ENCODE measurements around the gene HPSE2.
"Not testable (repeated sequence)": the region's sequence is repeated elsewhere in the genome, so short reads cannot be mapped to it uniquely, and the experiment has no call there.

The HPSE2 gene

DNA sequence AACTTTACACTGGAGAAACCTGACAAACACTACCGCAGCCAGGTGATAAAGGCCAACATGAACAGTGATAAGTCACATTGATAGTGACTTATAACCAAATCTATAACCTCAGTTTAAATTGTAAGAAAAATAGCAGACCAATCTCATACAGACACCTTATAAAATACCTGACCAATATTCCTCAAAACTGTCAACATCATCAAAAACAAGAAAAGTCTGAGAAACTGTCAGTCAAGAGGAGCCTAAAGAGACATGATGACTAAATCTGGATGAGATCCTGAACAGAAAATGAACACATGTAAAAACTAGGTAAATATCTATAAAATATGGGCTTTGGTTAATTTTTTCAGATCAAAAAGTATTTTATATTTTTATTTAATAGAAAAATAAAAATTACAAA, 233.3 kb downstream of the HPSE2 start:
- DNase-seq: no peak

DNA sequence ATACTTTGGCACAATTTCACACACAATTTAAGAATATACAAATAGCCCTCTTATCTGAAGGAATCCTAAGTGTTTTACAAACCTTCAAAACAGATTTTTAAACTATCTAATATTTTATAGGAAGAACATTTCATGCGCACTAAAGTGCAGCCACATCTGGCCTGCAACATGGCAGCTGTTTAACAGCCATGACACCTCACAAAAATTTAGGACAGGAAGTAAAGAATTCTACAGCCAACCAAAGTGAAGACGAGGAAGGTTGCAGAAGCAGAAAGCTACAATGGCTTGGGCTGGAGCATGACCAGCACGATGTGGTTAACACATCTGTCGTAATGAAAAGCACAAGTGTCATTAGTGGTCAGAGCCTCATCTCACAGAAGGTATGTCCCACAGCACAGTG, 238.1 kb downstream of the HPSE2 start:
- no peak for DNase-seq

DNA sequence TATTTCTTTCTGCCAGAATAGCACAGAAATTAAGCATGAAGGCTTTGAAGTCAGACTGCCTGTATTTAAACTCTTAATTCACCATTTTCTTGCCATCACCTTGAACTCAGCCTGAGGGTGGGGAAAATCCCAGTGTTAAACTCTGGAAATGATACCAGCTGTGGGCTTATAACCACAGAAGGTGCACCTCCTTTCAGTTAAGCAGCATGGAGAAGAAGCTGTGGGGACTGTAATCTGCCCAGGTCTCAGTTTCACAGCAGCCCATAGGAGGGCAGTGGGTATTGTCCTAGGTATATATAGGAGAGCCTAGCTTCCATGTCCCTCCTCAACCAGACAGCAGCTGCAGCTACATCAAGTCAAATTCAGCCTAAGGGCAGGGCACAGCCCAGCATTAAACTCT, 241.6 kb downstream of the HPSE2 start:
- DNase-seq: no peak

DNA sequence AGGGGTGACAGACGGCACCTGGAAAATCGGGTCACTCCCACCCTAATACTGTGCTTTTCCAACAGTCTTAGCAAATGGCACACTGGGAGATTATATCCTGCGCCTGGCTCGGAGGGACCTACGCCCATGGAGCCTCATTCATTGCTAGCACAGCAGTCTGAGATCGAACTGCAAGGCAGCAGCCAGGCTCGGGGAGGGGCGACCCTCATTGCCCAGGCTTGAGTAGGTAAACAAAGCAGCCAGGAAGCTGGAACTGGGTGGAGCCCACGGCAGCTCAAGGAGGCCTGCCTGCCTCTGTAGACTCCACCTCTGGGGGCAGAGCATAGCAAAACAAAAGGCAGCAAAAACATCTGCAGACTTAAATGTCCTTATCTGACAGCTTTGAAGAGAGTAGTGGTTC, 251.9 kb downstream of the HPSE2 start:
- not testable (repeated sequence) for DNase-seq

DNA sequence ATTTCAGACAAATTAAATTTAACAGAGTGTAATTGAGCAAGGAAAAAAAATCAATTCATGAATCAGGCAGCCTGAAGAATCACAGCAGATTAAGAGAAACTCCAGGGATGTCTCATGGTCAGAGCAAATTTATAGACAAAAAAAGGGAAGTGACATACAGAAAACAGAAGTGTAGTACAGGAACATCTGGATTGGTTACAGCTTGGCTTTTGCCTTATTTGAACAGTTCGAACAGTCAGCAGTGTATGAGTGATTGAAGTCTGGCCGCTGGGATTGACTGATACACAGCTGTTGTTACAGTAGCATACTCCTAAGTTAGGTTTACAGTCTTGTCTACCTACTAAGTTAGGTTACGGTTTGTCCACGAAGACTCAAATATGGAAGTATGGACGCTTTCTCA, 255.3 kb downstream of the HPSE2 start:
- DNase-seq: no peak

DNA sequence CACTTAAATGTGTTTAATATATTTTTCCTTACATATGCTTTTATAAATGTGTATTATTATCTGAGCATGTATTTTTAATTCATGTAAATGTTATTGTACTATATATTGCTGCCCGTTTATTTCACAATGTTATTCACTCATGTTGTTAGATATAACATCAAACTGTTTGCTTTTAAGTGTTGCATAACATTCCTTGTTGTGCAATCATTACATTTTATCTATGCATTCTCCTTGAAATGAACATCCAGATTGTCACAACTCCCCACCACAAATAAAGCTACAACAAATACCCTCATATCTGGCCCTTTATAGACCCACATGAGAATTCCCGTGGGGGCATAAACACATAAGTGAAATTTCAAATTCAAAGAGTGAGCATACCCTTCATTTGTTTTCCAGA, 264.2 kb downstream of the HPSE2 start:
- DNase-seq: no peak

DNA sequence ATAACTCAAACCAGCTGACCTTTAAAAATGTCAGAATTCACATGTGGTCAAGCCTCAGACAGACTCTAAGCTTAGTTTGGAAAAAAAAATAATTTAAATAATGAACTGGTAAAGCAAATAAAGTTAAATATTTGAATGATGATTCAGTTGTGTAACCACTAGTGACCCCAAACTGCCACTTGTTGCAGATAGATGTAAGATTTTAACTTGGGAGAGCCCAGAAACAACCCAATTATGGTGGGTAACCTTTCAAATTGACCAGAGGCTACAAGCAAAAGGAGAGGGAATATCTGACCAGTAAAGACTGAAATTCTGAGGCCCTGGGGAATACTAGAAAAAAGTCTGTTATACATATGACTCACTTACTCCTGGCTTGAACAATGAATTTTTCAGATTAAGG, 268.1 kb downstream of the HPSE2 start:
- DNase-seq: no peak

DNA sequence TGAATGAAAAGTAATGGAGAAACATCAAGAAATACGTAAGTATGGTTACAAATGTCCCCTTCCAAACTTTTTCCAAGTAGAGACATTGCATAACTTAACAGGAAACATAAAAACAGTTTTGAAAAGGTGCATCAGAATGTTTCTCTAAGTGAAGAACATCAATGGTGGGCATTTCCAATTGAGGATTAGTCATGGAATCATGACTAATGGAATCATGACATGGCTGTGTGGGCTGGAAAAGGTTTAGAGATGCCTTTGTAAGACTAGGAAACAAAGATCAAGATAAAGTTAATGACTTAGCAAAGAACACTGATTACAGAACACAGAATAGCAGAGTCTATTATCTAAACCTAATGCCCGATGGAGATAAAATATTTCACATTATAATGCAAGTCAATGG, 272.0 kb downstream of the HPSE2 start:
- DNase-seq: no peak

DNA sequence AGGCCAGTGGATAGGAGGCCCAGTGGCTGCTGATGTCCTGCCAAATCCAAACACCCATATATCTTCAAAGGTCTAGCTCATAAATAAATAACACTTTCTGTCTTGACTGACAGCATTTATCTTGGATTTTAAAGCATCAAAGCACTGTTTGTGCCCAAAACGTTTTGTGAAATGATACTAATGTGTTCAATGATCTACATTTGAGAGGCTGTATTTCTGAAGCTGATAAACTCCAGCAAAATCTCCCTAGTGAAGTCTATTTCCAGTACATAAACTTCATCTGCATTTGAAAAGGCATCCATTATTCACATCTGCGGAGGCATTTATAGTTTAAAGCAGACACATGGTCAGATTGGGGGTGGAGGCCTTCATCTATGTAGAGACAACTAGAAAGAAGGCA, 276.3 kb downstream of the HPSE2 start:
- DNase-seq: no peak

DNA sequence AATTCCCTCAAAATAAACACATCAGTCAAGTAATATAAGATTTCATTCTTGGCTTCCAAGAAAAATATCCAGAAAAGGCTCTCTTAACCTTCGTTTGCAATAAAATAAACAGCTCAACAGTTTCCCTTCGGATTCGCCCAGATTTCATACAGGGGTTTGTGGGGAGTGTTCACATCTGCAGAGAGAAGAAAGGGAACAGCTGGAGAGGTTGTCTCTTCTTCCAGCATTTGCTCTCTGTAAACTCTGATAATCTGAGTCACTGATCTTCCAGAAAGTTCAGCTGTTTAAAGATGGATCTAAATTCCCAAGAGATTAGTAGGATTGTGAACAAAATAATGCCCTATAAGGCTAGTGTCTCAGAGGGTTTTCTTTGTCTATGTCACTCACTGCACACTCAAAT, 277.9 kb downstream of the HPSE2 start:
- DNase-seq: no peak

DNA sequence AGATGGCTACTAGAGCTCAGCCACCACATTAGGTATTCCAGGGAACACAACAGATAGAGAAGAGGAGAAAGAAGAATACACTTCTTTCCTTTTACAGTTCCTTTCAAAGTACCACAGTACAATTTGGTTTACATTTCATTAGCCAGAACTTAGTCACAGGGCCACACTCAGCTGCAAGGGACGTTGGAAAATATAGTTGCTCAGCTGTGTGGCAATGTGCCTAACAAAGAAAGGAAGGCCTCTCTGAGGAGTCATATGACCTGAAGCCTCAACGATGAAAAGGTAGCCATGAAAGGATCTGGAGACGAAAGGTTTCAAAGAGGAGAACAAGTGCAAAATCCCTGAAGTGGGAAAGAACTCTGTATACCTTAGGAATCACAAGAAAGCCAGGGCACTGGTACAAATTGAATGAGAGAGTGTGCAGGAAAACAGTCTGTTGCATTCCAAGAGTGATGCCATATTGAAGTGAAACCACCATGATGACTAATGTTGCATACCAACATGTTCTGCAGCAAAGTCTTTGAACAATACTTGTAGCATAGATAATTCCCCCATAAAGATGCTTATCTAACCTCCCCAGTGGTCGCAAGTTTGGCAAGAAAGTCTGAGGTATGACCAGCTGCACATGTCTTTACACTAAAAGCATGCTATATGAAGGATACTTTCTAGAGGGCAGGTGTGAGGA, 278.9 kb downstream of the HPSE2 start:
- DNase-seq: no peak

DNA sequence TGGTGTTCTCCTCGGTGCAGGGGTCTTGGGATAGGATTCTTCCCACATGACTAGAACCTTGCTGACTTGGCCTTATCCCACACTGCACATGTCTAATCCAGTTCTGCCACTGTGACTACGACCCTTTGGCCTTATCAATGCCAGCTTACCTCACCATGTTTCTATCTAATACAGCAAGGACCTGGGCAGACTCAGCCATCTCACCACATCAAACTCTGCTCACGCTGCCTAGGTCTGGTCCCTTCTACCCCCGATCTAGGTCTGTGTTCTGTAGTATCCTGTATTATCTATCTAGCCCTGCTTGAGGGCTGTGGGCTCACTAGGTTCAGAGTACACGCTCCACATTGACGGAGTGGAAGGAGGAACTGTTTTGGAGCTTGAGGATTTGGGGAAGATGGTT, 282.4 kb downstream of the HPSE2 start:
- DNase-seq: no peak

DNA sequence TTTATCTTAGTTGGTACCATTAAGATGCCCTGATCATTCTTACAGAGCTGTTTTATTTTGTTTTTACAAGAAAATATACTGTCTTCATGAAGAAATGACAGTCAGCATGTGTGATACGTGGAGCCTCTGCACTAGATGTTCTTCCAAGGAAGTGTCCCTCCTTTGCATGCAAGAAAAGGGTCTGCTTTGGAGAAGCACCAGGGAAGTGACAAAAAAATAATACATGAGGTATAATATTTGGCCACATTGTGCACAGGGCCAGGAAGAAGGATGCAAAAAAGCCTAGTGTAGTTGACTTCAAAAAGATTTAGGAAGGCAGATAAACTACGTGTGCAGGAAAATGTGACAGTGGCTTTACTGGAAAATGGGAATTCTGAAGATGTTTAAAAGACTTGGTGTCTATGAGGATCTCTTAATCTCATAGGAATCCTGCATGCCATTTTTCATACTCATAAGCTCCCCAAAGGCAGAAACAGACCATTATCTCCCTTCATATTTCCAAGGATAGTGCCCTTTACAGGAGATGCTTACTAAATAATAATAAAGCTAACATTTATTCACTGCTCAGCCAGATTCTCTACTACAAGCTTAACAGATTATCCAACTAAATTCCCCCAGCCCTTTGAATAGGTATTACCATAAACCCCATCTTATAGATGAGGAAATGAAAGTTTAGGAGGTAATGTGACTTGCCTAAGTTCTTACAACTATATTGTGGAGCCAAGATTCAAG, 284.2 kb downstream of the HPSE2 start:
- DNase-seq: no peak

DNA sequence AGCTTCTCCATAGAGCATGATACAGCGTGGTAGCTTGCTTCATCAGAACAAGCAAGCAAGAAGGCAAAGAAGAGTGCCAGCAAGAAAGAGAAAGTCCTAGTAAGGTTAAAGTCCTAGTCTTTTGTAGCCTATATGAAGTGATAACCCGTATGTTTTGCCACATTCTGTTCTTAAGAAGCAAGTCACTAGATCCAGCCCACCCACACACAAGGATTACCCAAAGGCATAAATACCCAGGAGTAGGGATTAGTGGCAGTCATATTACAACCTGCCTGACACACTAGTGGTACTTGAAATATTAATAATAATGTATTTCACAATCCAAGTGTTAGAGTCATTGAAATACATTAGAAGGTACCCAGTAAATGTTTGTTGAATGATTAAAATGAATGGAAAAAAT, 285.5 kb downstream of the HPSE2 start:
- DNase-seq: no peak

DNA sequence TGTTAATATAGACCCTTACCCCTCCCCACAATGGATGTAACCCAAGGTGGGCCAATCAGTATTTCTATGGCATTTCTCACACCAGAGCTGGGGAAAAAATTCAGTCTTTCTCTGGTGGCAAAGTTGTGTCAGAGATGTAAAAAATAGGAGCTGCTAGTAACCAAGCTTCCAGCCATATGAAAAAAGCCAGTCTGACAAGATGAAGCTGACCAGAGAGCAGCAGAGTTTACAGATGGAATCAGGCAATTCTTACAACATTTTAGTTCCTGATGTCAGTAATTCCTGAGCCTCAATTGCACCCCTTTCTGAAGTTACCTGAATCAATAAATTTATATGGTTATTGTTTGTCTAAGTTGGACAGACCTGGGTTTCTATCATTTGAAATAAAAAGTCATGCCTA, 286.3 kb downstream of the HPSE2 start:
- no peak for DNase-seq

DNA sequence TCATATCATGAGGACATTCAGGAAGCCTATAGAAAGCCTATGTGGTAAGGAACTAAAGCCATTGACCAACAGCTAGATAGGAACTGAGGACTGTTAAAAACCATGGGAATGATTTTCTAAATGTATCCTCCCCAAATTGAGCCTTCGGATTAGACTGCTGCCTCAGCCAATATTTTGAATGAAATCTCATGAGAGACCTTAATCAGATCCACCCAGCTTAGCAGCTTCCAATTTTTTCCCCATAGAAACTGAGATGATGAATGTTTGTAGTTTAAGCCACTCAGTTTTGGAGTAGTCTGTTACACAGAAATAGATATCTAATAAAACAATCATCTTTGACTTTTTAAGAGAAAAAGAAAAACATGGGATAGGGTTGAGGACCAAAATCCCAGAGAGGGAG, 292.0 kb downstream of the HPSE2 start:
- no peak for DNase-seq

DNA sequence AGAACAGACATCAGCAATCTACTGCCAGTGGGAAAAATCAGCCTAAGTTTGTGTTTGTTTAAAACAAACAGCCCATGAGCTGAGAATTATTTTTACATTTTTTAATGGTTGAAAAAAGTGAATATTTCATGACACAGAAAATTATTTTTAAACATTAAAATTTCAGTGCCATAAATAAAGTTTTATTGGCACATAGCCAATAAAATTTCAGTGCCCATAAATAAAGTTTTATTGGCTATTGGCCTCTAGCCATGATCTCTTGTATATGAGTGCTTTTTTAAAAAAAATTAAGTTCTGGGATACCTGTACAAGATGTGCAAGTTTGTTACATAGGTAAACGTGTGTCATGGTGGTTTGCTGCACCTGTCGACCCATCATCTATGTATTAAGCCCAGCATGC, 305.9 kb downstream of the HPSE2 start:
- DNase-seq: no peak

DNA sequence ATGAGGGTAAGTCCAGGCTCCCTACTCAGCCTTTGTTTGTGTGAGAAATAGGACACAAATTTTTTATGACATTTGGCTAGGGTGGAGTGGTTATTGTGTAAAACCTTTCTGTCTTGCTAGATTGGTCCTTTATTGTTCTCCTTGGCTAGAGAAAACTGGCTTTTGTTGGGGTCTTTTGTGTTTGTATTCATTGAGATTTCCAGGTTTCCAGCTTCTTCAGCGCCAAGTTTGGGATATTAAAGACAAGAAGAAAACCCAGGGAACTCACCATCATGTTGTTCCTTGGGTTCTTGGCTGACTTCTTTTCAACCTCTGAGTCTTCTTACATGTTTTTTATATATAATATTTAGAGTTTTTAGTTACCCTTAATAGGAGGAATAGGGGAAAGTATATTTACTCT, 310.0 kb downstream of the HPSE2 start:
- no peak for DNase-seq

DNA sequence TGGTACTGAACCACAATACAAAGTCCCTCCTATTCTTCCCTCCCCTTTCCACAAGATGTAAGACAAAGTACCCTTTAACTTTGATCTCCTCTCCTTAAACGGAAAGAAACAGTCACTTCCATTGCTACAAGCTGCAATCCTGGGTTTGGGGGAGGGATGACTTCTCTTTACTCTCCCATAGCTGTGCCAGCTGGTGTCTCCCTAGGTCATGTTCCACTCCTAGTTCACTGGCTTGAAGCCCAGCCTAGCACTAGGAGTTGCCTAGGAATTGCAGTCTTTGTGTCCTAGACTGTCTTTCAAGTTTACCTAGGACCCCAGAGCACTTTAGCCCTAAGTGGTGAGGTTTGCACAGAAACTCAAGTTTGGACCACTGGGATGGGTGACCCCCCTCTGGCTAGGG, 311.1 kb downstream of the HPSE2 start:
- DNase-seq: no peak

DNA sequence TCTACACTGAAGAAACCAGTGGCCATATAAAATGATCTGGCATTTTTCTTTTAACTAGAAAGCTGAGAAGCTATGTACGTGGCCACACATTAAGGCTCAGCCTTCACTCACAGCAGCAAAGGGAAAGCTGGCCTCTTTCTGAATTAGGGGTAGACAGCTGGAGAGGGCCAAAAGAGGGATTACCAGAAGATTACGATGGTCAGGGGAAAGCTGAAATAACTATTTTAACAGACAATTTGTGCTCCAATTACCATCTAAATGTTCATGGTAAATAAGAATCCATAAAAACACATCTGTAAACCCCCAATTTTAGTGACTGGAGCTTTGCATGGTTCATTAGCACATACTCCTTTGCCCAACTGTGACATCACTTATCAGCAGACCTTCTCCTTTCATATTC, 314.3 kb downstream of the HPSE2 start:
- DNase-seq: no peak

DNA sequence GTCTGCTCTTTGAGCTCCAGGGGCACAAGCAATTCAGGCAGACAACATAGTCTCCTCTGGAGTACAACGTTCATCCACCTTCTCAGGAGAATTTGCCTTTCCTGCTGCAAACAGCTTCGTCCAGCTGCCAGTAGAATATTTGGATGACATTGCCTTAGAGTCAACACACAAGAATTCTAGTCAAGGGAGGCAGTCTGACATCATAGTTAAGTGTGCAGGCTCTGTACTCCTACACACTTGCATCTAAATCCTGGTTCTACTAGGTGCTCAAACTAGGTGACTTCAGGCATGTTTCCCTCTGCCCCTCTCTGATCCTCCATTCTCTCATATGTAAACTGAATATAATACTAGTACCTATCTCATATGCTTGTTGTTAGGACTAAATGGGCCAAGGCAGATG, 314.8 kb downstream of the HPSE2 start:
- no peak for DNase-seq

DNA sequence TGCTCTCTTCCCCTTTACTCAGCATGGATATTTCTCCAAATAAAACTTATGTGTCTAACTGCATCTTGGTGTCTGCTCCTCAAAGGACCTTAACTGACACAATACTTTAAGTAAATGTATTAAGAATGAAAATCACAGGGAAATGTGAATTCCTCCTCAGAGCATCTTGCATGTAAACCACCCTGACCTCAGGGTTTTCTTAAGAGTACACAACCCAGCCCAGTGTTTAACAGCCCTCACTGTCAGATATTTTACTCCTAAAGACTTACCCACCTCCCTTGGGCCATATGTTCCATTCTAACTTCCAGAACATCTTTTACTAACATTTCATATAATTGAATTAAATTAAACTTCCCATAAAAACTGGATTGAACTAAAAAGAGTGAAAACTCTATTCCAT, 315.3 kb downstream of the HPSE2 start:
- DNase-seq: no peak

DNA sequence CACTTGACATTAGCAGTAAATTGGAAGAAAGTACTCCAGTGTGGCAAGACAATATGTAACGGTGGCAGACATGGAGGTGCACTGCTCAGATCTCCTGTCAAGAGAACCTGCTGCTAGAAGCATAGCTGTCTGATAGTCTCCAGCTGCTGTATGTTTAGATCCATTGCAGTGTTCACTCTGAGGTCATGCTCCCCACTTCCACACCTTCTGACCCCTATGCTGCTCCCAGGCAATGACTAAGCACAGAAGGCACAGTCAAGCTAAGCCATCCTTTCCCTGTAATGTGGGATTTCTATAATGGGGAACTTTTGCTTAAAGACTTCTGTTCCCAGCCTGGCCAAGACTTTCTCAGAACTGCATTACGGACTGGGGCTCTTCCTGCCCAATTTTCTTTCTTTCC, 315.8 kb downstream of the HPSE2 start:
- no peak for DNase-seq

DNA sequence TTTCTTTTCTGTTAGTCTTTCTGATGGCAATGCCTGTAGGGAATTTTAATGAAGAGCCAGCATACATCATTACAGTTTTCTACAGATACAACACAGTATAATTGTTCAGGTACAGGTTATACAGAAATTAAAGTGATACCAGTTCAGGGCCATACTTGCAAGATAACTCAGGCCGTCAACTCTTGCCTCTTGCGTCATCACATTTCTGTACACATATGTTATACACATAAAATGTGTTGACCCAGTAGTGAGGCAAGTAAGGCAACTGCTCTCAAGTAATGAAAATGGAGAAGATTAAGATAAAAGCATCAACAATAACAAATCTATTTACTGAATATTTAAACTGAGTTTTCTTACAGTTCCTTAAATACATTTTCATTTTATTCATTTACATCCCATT, 317.8 kb downstream of the HPSE2 start:
- no peak for DNase-seq

DNA sequence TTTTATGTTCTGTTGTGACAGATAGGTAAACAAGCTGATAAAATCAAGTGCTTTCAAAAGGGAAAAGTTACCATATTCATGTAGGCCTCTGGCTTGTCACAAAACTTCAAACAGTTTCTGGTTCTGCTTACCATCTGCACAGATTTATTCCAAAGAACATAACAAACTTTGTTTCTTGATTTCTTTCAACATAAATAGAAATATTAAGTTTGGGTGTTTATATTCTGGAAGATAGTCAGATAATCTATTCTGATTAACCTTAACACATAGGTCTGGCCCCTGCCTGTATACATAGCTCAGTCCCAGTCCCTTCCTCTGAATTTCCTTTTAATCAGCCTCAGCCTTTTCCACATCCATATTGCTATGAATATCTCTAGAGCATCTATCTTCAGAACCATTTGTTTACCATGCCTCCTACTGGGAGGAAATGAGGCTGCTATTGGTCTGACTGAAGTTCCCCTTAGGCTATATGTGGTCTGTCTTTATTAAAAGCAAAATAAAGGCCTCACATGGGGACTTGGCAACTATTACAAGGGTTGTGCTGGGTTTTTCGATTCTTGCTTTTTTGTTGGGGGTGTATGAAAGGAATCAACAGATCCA, 319.0 kb downstream of the HPSE2 start:
- no peak for DNase-seq

All from NCI-H2029 treated with DMSO at 0.1 percent for 48 hours (cell line).